DMS 273 treated with DMSO at 0.1 percent for 48 hours (cell line): Measurements from ENCODE around the gene TIMM23.

Source experiments
- DNase-seq: peaks from one replicate; lab custom pipeline; 2025; lab: John Stamatoyannopoulos, UW

Gene TIMM23

GRCh38 chr10:46052791-46053375, 80.6 kb downstream of the TIMM23 start:
- DNase-seq = no peak
